Spinal cord (tissue), 10 donors: ENCODE data around the gene CSF3R. TPM values are rescaled to one million over a fixed set of nuclear protein-coding genes. Genes with fewer than 3 reads are reported as not detected.
"Not testable (repeated sequence)": the region's sequence is repeated elsewhere in the genome, so short reads cannot be mapped to it uniquely, and the experiment has no call there.

ENCODE experiments used
- DNase-seq, 6 donors: peaks; one replicate each; pipeline versions ENCODE4 v3.0.0 to v3.0.0-alpha.2; 2013 to 2015; ENCODE audit warnings: low spot score in 6 of 6, low read depth in 4 of 6
- H3K27ac ChIP-seq: one replicate; pipeline ENCODE4 v1.5.1; 2013; ENCODE audit warnings: low read depth, low read length, control low read depth
- H3K27me3 ChIP-seq: one replicate; pipeline ENCODE4 v1.6.1; 2013; ENCODE audit warnings: low read length; ENCODE audit not compliant: control insufficient read depth, insufficient read depth
- H3K36me3 ChIP-seq: one replicate; pipeline ENCODE4 v1.6.1; 2013; ENCODE audit warnings: low read length; ENCODE audit not compliant: control insufficient read depth, insufficient read depth
- H3K4me1 ChIP-seq: one replicate; pipeline ENCODE4 v1.6.1; 2013; ENCODE audit warnings: low read length; ENCODE audit not compliant: control insufficient read depth, insufficient read depth
- H3K4me3 ChIP-seq: one replicate; pipeline ENCODE4 v1.5.1; 2013; ENCODE audit warnings: low read depth, low read length, control low read depth
- H3K9me3 ChIP-seq: one replicate; pipeline ENCODE4 v1.6.1; 2013; ENCODE audit warnings: low read length; ENCODE audit not compliant: control insufficient read depth, insufficient read depth
- whole genome bisulfite sequencing: methylation state at CpG from one replicate; pipeline ENCODE4 v1.1.5; 2013; ENCODE audit warnings: missing lambda C conversion rate; ENCODE audit not compliant: insufficient coverage; 5-methylcytosine and 5-hydroxymethylcytosine counted together
- polyA plus RNA-seq, 2 donors: library from polyadenylated mRNA; unstranded; fragments of 120-200 nt; gene quantifications; one replicate each; pipeline ENCODE4 v1.2.1, GENCODE V29; 2013; ENCODE audit not compliant: insufficient read length in 2 of 2
- total RNA-seq, 2 donors: library from RNA; depleted of rRNA in 1 of 2; stranded (reverse); fragments of 120-200 nt in 1 of 2; fragments of >200 nt in 1 of 2; gene quantifications; one replicate each; pipeline versions ENCODE4 v1.2.3 to v1.2.4, GENCODE V29; 2013 to 2014
- donor health status: healthy.

CSF3R gene
- total and polyA plus RNA-seq, 4 donors, result 6.8 to 19.7 (median 15.6) TPM

DNA sequence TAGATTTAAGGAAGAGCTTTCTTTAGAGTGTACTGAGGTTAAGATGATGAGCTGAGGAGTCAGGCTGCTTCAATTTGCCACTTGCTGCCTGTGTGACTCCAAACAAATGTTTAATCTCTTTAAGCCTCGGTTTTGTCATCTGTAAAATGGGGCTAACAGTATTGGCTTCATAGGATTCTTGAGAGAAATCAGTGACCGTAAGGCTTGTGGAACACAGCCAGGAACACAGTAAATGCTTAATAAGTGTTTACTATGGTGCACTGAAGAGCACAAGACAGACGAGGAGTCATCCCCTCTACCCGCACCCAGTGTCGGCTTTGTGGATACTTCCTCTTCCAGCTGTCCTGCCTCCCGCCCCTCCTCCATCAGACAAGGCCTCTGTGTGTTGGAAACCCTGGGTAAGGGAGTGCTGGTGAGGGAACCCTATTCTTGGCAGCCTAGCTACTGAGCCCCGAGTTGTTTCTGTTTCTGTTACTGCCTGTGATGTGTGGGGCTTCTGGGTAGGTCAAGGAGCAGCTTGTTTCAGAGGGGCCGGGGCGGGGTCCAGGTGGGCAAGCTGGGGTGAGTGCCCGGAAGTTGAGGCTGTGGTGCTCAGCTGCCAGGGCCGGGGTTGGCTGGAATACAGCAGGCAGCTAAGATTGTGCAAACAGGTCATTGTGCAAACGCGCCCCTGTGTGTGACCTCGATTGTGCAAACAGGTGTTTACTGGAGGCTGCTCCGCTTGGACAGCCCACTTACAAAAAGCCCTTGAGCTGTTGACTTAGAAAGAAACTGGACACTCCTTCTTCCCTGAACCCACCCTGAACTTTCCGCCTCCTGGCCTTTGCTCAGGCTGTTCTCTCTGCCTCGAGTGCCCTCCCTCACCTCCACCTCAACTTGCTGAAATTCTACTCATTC is 4.0 kb upstream of the CSF3R start:
- H3K27ac ChIP-seq, result no peak overlapping the region
- peak in 2 of 6 donors; percentile 8 to 51 for DNase-seq
- H3K27me3 ChIP-seq, result no peaks in the 10 kb centered on the region
- H3K4me3 ChIP-seq, result no peak overlapping the region
- H3K4me1 ChIP-seq, result peaks cover 20% of the 10 kb centered on the region
- 74% methylated on average over 13 of the region's 17 CpGs for WGBS
- no peaks in the 10 kb centered on the region for H3K36me3 ChIP-seq
- H3K9me3 ChIP-seq, result no peaks in the 10 kb centered on the region

DNA sequence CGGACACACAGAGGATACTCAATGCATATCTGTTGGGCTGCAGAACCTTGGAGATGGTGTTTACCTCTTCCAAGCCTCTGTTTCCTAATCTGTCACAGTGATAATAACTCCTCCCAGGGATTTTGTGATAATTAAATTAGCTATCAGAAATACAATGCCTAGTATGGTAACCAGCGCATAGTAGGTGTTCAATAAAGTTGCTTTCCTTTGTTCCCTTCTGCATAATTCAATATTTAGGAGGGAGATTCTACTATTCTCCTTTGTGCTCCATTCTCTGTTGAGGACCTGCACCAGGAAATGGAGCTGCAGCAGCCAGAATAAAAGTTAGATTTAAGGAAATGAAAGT is 3.4 kb upstream of the CSF3R start:
- Histone ChIP-seq H3K4me3 (no peak overlapping the region), H3K9me3 (no peaks in the 10 kb centered on the region), H3K4me1 (peaks cover 20% of the 10 kb centered on the region), H3K27me3 (no peaks in the 10 kb centered on the region), H3K27ac (no peak overlapping the region), H3K36me3 (no peaks in the 10 kb centered on the region)
- no CpG with 5 or more reads among the region's 2 CpGs for WGBS
- no peak for DNase-seq

DNA sequence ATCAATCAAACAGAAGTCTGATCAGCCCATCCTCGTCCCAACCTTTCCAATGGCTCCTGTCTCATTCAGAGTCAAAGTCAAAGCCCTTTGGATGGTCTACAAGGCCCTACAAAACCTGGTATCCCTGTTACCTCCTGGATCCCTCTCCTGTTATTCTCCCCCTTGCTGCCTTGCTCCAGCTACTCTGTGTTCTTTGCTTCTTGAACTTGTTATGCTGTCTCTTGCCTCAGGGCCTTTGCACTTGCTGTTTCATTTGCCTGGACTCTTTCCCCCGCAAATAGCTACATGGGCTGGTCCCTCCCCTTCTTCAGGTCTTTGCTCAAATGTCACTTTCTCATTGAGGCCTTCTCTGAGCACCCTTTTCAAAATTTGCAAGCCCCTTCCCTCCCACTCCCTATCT is 1.4 kb upstream of the CSF3R start:
- H3K36me3 ChIP-seq, result no peaks in the 10 kb centered on the region
- no peak overlapping the region for H3K4me3 ChIP-seq
- H3K27me3 ChIP-seq, result no peaks in the 10 kb centered on the region
- H3K27ac ChIP-seq, result no peak overlapping the region
- 89% methylated on average over 2 of the region's 2 CpGs for WGBS
- peaks cover 20% of the 10 kb centered on the region for H3K4me1 ChIP-seq
- no peaks in the 10 kb centered on the region for H3K9me3 ChIP-seq
- no peak for DNase-seq

DNA sequence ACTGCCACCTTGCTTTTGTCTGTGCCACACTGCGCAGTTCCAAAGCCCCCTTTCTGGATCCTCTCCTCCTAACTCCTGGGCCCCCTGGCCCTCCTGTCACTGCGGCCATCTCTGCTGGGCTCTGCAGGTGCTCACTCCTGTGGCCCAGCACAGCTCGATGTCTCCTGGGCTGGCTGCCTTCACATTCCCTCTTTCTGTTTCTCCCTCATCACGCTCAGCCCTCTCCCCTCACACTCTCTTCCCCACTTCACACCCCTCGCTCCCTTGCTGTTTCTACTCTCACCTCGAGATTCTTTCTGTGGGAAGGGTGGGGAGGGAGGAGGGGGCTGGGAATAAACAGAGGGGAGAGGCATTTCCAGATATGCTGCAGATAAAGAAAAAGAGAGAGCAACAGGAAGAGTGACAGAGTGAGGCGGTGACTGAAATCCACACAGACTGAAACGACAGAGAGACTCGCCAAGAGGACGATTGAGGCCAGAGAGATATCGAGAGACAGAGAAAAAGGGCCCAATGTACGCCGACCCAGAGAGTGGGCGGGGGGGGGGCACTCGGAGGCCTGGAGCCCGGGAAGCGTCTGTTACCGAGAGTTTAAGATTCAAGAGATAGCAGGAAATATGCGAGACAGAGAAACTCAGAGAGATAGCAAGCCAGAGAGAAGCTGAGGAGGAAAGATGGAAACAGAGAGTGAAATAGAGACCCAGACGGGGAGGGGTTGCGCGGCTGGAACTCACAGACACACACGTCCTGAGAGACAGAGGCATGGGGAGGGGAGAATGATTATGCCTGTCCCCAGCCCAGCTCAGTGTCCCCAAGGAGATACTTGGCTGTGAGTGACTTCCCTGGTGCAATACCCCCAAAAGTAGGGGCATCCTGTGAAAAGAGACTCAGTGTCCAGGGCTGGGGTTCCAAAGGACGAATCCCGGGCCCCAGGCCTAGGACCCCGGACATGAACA is 666 bp downstream of the CSF3R start:
- Histone ChIP-seq H3K4me1 (peaks cover 19% of the 10 kb centered on the region), H3K4me3 (no peak overlapping the region), H3K27ac (no peak overlapping the region), H3K9me3 (no peaks in the 10 kb centered on the region), H3K27me3 (no peaks in the 10 kb centered on the region), H3K36me3 (no peaks in the 10 kb centered on the region)
- no peak for DNase-seq
- 56% methylated on average over 23 of the region's 26 CpGs for WGBS

DNA sequence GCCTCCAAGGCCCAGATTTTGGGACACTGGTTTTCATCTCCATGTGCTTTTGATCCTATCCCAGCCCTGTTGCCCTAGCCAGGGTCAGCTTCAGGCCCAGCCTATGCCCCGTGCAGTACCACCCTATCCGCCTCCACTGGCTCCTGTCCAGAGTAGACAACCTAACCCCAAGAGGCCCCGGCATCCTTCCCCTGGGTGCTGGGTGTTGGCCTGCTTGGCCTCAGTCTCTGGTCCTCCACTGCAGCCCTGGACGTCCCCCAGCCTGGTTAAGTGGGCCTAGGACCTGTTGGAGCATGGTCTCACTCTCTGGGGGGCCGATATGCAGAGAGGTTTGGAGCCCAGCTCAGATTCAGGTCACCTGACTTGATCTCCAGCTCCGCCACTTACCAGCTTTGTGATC is 1.6 kb downstream of the CSF3R start:
- 92% methylated on average over 6 of the region's 6 CpGs for WGBS
- H3K27ac ChIP-seq, result no peak overlapping the region
- H3K36me3 ChIP-seq, result no peaks in the 10 kb centered on the region
- no peaks in the 10 kb centered on the region for H3K27me3 ChIP-seq
- no peaks in the 10 kb centered on the region for H3K9me3 ChIP-seq
- peaks cover 15% of the 10 kb centered on the region for H3K4me1 ChIP-seq
- no peak overlapping the region for H3K4me3 ChIP-seq
- no peak for DNase-seq

DNA sequence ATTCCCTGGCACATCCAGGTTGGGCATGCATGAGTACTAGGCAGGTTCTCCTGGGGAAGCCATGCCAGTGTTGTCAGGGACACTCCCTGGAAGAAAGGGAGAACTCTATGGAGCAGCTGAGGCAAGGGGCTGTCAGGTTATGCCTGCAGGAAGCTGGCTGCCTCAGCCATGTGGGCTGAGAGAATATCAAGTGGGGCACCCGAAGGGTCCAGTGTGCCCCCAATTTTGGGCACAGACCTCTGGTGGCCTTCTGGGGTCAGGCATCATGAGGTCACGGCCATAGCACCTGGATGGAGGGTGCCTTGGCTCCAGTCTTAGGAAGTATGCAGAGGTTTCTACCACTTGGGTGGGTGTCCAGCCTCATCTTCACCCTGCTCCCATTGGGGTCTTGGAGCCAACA is 2.6 kb downstream of the CSF3R start:
- Histone ChIP-seq H3K4me3 (no peak overlapping the region), H3K36me3 (no peaks in the 10 kb centered on the region), H3K27me3 (no peaks in the 10 kb centered on the region), H3K9me3 (no peaks in the 10 kb centered on the region), H3K4me1 (peaks cover 16% of the 10 kb centered on the region), H3K27ac (no peak overlapping the region)
- no peak for DNase-seq
- 81% methylated on average over 2 of the region's 2 CpGs for WGBS

DNA sequence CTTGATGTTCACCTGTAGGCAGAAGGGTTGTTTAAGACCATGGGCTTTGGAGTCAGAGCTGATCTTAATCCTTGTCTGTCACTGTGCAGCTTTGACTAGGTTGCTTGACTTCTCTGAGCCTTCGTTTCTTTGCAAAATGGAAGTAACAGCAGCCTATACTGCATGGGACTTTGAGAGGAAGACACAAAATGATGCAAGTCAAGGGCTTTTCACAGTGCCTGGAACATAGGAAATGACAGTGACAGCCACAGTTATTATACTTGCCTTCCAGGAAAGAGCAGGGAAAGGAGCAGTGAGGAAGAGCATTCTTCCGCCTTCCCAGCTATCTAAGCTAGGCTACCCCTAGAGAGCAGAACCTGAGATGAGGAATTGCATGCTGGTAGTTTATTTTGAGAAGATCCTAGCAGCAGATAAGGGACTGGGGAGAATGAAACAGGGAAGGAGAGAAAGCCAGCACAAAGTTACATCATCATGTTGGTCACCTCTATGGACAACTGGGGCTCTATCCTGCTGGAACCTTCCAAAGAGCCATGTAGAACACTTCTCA is 3.1 kb downstream of the CSF3R start:
- 78% methylated on average over 1 of the region's 2 CpGs for WGBS

DNA sequence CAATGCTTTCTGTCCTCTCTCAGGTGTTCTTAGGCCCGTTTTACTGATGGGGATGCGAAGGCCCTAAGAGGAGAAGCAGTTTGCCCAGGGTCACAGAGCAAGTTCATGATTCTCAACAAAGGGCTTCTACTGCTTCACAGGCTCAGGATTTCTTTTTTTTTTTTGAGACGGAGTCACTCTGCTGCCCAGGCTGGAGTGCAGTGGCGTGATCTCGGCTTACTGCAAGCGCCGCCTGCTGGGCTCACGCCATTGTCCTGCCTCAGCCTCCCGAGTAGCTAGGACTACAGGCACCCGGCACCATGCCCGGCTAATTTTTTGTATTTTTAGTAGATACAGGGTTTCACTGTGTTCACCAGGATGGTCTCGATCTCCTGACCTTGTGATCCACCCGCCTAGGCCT is 5.1 kb downstream of the CSF3R start:
- not testable (repeated sequence) for H3K4me3 ChIP-seq, H3K27ac ChIP-seq, DNase-seq, H3K36me3 ChIP-seq, H3K27me3 ChIP-seq, H3K9me3 ChIP-seq
- WGBS, result 69% methylated on average over 13 of the region's 13 CpGs
- H3K4me1 ChIP-seq, result peaks cover 12% of the 10 kb centered on the region

More for the DNA sequence above, 3.1 kb downstream of the CSF3R start:
- no peak overlapping the region for H3K27ac ChIP-seq
- no peak overlapping the region for H3K4me3 ChIP-seq
- no peaks in the 10 kb centered on the region for H3K9me3 ChIP-seq
- H3K27me3 ChIP-seq, result no peaks in the 10 kb centered on the region
- peaks cover 17% of the 10 kb centered on the region for H3K4me1 ChIP-seq
- DNase-seq, result no peak
- H3K36me3 ChIP-seq, result no peaks in the 10 kb centered on the region

DNA sequence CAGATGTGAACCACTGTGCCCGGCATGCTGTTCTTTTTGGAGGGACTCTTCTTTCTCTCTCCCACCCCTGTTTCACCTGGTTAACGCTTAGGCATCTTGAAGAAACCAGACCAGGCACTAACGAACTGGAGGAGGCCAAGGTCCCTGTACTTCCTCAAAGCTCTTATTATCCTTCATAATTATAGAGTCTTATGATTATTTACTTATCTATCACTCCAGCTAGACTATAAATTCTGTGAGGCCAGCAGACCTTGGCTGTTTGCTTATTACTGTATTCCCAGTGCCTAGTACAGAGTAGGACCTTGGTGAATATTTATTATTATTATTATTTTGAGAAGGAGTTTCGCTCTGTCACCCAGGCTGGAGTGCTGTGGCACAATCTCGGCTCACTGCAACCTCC is 5.8 kb downstream of the CSF3R start:
- no peak for DNase-seq
- no peaks in the 10 kb centered on the region for H3K9me3 ChIP-seq
- no peaks in the 10 kb centered on the region for H3K27me3 ChIP-seq
- no peak overlapping the region for H3K27ac ChIP-seq
- peaks cover 12% of the 10 kb centered on the region for H3K4me1 ChIP-seq
- H3K36me3 ChIP-seq, result no peaks in the 10 kb centered on the region
- 94% methylated on average over 3 of the region's 5 CpGs for WGBS
- no peak overlapping the region for H3K4me3 ChIP-seq
